T-helper 17 cell (primary cell): ENCODE results near the gene PALLD. TPM values are rescaled to one million over a fixed set of nuclear protein-coding genes. Genes with fewer than 3 reads are reported as not detected.

ENCODE experiments used
- ATAC-seq: fragments of 150-1000 bp; cut with Tn5 transposase; 2 replicates; pipeline ENCODE4 v1.10.0; 2021; ENCODE audit warnings: mild to moderate bottlenecking, moderate library complexity
- DNase-seq, 3 donors: peaks; one replicate each; pipeline versions ENCODE4 v3.0.0 to v3.0.0-alpha.2; 2020 to 2021
- H3K9me3 ChIP-seq: one replicate; pipeline ENCODE4 v1.7.0; 2013; ENCODE audit warnings: low read length, mild to moderate bottlenecking; ENCODE audit not compliant: control insufficient read depth, poor library complexity, severe bottlenecking
- H3K27ac Mint-ChIP-seq: one replicate; pipeline ENCODE4 v1.8.0; 2022; ENCODE audit warnings: mild to moderate bottlenecking, moderate library complexity, mixed read lengths
- H3K27me3 Mint-ChIP-seq: one replicate; pipeline ENCODE4 v1.8.0; 2022; ENCODE audit warnings: mixed read lengths
- H3K36me3 Mint-ChIP-seq: one replicate; pipeline ENCODE4 v1.8.0; 2022; ENCODE audit warnings: low read depth, mixed read lengths
- H3K4me1 Mint-ChIP-seq: one replicate; pipeline ENCODE4 v1.8.0; 2022; ENCODE audit warnings: mild to moderate bottlenecking, mixed read lengths
- H3K4me3 Mint-ChIP-seq: one replicate; pipeline ENCODE4 v1.8.0; 2022; ENCODE audit warnings: mild to moderate bottlenecking, moderate library complexity, mixed read lengths
- total RNA-seq, 4 donors: library from RNA in 2 of 4; stranded (reverse) in 2 of 4; gene quantifications; one replicate each; pipeline ENCODE4 v1.2.3 and lab custom pipeline; 2022 to 2026

PALLD gene
- total RNA-seq, 2 donors from 2014 or later: 0.26 to 0.67 TPM

DNA sequence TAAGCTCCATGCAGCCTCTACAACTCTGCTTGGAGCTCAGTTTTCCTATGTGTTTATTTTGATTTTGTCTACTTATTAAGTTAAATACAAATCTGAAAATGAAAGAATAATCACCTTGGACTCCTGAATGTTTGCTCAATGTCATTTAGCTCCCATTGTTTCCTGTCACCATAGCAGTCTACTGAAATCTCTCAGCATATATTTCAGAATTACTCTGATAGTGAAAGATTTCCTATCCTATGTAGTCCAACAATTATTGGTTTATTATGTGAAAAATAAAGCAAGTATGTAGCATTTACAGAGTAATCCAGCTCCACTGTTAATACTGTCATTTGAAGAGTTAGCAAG lies 344.8 kb downstream of the PALLD start:
- Mint-ChIP-seq H3K36me3 (no peaks in the 10 kb centered on the region), H3K4me1 (peaks cover 2% of the 10 kb centered on the region), H3K4me3 (no peak overlapping the region), H3K27me3 (peaks cover 65% of the 10 kb centered on the region), H3K27ac (no peak overlapping the region)
- ATAC-seq (no peak), DNase-seq (no peak)
- H3K9me3 ChIP-seq: no peaks in the 10 kb centered on the region

DNA sequence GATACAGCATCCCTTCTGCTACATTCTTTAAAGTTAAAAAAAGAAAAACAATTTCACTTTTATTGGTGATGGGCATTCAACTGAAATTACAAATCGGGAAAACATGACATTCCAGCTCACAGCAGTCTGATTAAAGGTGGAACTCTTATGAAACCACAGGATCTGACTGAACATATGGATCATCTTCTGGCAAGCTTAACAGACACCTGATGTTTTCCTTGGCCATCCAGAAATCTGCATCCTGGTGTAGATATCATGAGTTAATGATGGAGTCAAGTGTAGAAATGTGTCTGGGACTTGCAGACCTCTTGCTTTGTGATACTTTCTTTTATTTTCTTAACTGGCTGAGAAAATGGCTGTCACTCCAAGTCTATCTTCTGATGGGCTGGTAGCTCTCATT lies 345.3 kb downstream of the PALLD start:
- ATAC-seq: no peak
- H3K9me3 ChIP-seq: no peaks in the 10 kb centered on the region
- Mint-ChIP-seq H3K4me3 (no peak overlapping the region), H3K27ac (no peak overlapping the region), H3K27me3 (peaks cover 60% of the 10 kb centered on the region), H3K4me1 (peaks cover 2% of the 10 kb centered on the region), H3K36me3 (no peaks in the 10 kb centered on the region)
- DNase-seq: no peak

DNA sequence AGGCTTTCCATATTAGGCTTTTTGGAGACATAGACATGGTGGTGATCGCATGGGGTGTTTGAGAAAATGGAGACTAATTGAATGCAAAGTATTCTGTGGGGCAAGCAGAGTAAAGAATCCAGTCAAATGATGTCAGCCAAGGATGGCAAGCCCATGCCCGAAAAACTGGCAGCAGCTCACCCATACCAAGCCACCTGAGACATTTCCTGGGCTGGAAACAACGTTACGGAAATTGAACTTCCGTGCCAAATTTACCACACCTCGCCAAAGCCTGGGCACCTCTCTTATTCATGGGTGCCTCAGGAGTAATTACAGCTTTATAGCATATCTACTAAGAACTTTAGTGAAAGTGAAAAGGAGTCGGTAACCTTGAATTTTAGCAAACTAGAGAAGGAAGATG lies 346.8 kb downstream of the PALLD start:
- Mint-ChIP-seq H3K4me3 (no peak overlapping the region), H3K27ac (no peak overlapping the region), H3K27me3 (peaks cover 45% of the 10 kb centered on the region), H3K36me3 (no peaks in the 10 kb centered on the region), H3K4me1 (peaks cover 4% of the 10 kb centered on the region)
- DNase-seq (no peak), ATAC-seq (no peak)
- no peaks in the 10 kb centered on the region for H3K9me3 ChIP-seq

DNA sequence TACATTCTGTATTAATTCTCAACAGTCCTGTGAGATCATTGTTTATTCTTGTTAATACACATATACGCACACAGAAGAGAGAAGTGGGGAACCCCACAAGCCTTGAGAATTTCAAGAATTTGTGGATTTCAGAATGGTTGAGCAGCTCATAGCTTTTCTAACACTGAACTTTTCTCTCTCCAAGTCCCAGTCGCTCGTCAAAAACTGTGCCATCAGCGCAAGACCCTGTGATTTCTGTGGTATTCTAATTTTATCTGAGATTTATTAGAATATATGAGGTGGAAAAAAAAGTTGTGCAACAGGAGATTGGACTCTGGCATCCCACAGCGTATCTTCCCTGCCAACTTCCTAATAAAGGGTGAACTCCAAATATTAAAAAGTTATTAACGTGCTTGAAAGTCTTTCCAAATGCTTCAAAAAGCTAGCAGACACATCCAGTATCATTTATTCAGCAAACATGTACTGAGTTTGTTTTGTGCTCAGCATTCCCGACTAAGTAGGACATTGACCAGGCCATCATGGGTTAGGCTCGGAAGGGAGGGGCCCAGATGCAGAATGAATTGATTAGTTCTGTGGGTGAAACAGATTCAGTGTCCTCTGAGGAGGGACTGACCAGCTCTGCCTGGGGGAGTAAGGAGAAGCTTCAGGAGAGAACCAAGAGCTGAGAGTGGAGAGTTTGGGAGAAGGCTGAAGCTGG lies 347.6 kb downstream of the PALLD start:
- no peaks in the 10 kb centered on the region for H3K36me3 Mint-ChIP-seq
- no peaks in the 10 kb centered on the region for H3K9me3 ChIP-seq
- ATAC-seq (no peak), DNase-seq (no peak)
- no peak overlapping the region for H3K4me3 Mint-ChIP-seq
- peaks cover 45% of the 10 kb centered on the region for H3K27me3 Mint-ChIP-seq
- no peak overlapping the region for H3K27ac Mint-ChIP-seq
- H3K4me1 Mint-ChIP-seq: peaks cover 7% of the 10 kb centered on the region

DNA sequence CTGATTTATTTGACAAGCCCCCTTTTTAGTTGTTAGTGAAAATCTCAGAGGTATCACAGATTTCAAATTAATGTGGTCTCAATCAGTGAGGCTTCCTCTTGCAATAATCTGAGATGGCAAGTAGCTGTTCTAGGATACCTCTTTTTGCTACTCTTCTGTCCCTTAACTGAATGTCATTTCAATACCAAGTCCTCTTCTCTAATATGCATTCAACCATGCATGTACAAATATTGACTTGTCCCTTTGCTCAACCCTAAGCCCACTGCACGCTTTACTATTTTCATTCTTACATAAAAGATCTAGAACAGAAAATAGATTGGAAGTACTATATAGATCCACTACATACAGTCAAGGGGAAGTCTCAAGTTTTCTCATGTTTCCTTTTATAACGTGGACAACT lies 349.0 kb downstream of the PALLD start:
- DNase-seq (no peak), ATAC-seq (no peak)
- peaks cover 45% of the 10 kb centered on the region for H3K27me3 Mint-ChIP-seq
- H3K36me3 Mint-ChIP-seq: no peaks in the 10 kb centered on the region
- no peak overlapping the region for H3K27ac Mint-ChIP-seq
- no peak overlapping the region for H3K4me3 Mint-ChIP-seq
- peaks cover 7% of the 10 kb centered on the region for H3K4me1 Mint-ChIP-seq
- no peaks in the 10 kb centered on the region for H3K9me3 ChIP-seq

DNA sequence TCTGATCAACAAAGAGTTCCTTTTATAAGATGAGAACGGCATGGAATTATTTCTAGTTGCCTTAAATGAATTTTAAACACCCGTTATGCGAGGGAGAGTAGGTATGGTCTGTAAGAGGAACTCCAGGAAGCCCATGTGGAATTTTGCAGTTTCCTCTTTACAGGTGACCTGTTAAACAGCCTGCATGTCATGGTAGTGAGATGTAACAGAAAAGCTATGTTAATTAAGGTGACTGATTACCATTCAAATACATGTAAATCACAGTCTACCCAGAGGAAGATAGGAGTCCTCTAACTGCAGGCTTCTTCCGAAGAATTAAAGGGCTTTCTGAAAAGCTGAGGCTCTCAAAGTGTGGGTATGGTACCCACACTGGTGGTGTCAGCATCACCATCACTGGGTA lies 349.6 kb downstream of the PALLD start:
- Mint-ChIP-seq H3K36me3 (no peaks in the 10 kb centered on the region), H3K27me3 (peaks cover 49% of the 10 kb centered on the region), H3K4me1 (peaks cover 7% of the 10 kb centered on the region), H3K27ac (no peak overlapping the region), H3K4me3 (no peak overlapping the region)
- no peak for ATAC-seq
- no peak for DNase-seq
- no peaks in the 10 kb centered on the region for H3K9me3 ChIP-seq

DNA sequence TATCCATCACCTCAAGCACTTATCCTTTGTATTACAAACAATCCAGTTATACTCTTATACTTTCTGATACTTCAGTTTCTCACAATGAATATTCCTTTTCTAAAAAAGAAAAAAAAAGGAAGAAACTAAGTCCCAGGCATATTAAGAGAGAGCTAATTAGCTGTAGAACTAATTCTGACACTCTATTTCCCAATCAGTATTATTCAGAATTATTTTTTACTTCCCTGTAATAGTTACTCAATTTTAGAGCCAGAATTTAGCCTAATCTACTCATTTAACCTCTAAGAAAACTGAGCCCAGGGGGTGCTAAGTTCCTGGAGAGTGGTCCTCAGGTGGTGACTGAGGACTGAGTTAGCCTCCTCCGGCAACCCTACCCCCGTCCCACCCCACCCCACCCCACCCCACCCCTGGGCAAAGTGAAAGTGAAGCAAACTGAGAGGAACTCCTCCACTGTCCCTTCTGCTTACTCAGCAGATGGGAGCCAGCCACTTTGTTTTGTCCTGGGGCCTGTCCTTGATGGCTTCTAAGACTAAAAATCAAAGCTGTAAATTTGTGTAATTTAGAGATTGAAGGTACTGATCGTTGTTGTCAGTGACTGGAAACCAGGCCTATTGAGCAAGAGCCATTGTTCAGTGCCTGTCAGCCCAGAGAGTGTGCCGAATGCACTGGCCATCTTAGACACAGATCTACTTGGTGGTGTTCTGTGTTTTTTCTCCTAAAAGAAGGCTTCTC lies 351.1 kb downstream of the PALLD start:
- DNase-seq (no peak), ATAC-seq (no peak)
- H3K27me3 Mint-ChIP-seq: peaks cover 41% of the 10 kb centered on the region
- no peaks in the 10 kb centered on the region for H3K36me3 Mint-ChIP-seq
- H3K4me3 Mint-ChIP-seq: no peak overlapping the region
- no peak overlapping the region for H3K27ac Mint-ChIP-seq
- no peaks in the 10 kb centered on the region for H3K9me3 ChIP-seq
- H3K4me1 Mint-ChIP-seq: peaks cover 5% of the 10 kb centered on the region

DNA sequence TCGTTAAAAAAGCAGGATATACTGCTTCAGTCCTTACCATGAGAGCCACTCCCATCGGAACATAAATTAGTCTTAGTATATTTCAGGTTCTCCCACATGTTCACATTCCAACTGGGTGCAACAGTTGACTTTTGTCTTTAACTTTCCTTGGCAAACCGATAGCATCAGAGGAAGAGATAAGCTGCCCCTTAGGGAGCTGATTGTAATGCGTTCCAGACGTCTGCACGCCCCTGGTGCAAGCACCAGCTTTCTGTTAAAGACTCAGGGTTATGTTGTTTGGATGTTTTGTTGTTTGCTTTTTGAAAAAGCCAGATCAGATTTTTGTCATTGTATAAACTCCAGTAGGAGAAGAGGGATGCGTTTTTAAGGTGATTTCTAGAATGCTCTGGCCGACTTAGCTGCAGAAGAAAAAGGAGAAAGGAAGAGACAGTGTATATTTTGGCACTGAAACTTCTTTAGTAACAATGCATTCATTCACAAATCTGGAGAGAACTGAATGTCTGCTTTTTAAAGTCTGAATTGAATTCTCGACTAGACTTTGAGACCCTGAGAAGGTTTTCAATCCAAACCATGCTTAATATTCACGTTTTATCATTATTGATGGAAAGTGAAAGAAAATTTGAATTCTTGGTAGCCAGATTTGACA lies 352.3 kb downstream of the PALLD start:
- peaks cover 12% of the 10 kb centered on the region for H3K4me1 Mint-ChIP-seq
- H3K4me3 Mint-ChIP-seq: no peak overlapping the region
- no peaks in the 10 kb centered on the region for H3K36me3 Mint-ChIP-seq
- no peak overlapping the region for H3K27ac Mint-ChIP-seq
- no peak for DNase-seq
- no peaks in the 10 kb centered on the region for H3K9me3 ChIP-seq
- no peak for ATAC-seq
- H3K27me3 Mint-ChIP-seq: peaks cover 42% of the 10 kb centered on the region

DNA sequence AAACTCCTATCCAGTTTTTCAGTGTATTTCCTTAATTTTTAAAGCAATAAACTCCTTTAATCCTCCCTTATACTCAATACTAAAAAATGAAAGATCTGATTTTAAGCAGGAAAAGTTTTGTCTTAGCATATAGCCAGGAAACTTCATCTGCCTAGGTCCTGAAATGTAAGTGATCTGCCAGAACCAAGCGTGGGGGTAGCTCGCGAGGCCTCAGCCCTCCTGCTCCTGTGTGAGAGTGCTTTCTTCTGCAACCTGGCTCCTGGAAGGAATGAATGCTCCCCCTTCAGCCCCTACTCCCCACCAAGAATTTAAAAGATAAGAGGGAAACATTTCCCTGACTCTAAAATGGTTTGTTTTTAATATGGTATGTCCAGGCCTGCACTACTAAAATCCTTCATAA lies 353.1 kb downstream of the PALLD start:
- H3K4me1 Mint-ChIP-seq: peaks cover 12% of the 10 kb centered on the region

DNA sequence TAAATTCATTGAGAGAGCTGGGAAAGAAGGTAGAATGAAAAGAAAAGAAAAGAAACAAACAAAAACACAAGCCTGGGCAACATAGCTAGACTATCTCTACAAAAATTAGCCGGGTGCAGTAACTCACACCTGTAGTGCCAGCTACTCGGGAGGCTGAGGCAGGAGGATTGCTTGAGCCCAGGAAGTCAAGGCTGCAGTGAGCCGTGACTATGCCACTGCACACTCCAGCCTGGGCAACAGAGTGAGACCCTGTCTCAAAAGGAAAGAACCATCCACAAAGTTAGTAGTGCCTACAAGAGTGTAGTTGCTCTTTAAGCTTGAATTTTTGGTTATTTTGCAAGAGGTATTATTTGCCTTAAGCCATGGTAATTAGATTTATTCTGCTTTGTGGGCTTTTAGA lies 355.5 kb downstream of the PALLD start:
- H3K36me3 Mint-ChIP-seq: no peaks in the 10 kb centered on the region
- peaks cover 30% of the 10 kb centered on the region for H3K27me3 Mint-ChIP-seq
- H3K4me1 Mint-ChIP-seq: peaks cover 12% of the 10 kb centered on the region
- DNase-seq (no peak), ATAC-seq (no peak)
- no peak overlapping the region for H3K4me3 Mint-ChIP-seq
- no peak overlapping the region for H3K27ac Mint-ChIP-seq
- H3K9me3 ChIP-seq: no peaks in the 10 kb centered on the region

More for the DNA sequence above, 353.1 kb downstream of the PALLD start:
- Mint-ChIP-seq H3K4me3 (no peak overlapping the region), H3K27me3 (peaks cover 39% of the 10 kb centered on the region), H3K36me3 (no peaks in the 10 kb centered on the region), H3K27ac (no peak overlapping the region)
- H3K9me3 ChIP-seq: no peaks in the 10 kb centered on the region
- ATAC-seq: no peak
- DNase-seq: no peak

DNA sequence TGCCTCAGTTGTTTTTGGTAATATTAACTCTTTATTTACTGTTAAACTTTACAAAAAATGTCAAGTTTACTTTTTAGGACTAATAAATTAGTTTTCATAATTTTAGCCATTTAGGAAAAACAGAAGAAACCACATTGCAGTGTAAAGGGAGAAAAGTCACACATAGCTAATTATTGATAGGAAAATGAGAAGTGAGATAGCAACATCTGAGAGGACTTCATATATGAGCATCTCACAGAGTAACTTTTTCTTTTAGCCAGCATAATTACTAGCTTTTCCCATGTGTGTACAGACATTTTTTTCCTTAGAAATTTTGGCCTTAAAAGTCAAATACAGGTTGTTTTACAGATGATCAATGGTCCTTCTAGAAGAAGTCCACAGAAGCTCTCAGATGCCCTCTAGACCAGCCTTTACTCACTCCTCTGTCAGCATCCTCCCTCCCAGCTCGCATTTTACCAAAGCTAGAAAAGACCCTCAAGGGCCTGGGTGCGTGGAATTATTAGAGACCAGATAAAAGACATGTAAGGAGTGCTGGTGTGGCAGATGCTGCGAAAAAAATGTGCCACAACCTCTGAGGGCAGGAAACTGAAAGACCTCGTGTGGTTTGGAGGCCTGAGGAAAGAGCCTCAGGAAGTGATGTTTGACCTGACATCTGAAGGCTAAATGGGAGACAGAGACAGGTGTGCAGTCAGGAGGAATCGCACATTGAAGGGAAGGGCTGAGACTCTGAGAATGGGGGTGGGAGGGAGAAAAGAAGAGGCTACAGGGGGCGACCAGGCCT lies 356.3 kb downstream of the PALLD start:
- peaks cover 30% of the 10 kb centered on the region for H3K27me3 Mint-ChIP-seq
- H3K27ac Mint-ChIP-seq: no peak overlapping the region
- ATAC-seq (no peak), DNase-seq (no peak)
- H3K4me3 Mint-ChIP-seq: no peak overlapping the region
- peaks cover 12% of the 10 kb centered on the region for H3K4me1 Mint-ChIP-seq
- no peaks in the 10 kb centered on the region for H3K9me3 ChIP-seq
- no peaks in the 10 kb centered on the region for H3K36me3 Mint-ChIP-seq

DNA sequence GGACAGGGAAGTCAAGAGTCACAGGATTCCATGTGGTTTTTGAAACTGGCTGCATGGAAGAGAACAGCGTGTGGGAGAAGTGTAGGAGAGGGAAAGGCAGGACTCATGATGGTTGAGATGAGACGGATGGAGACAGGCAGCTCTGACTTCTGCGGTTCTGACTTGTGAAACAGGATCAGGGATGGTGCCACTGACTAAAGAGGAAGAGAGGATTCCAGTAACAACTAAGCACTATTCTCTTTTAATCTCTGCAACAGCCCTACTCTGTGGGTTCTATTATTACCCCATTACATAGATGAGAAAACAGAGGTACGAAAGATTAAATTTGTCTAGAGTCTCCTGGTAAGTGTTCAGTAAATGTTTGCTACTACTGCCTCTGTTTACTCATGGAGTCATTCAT lies 356.9 kb downstream of the PALLD start:
- DNase-seq (no peak), ATAC-seq (no peak)
- peaks cover 10% of the 10 kb centered on the region for H3K4me1 Mint-ChIP-seq
- H3K27me3 Mint-ChIP-seq: peaks cover 29% of the 10 kb centered on the region
- H3K27ac Mint-ChIP-seq: no peak overlapping the region
- no peaks in the 10 kb centered on the region for H3K36me3 Mint-ChIP-seq
- H3K4me3 Mint-ChIP-seq: no peak overlapping the region
- no peaks in the 10 kb centered on the region for H3K9me3 ChIP-seq

DNA sequence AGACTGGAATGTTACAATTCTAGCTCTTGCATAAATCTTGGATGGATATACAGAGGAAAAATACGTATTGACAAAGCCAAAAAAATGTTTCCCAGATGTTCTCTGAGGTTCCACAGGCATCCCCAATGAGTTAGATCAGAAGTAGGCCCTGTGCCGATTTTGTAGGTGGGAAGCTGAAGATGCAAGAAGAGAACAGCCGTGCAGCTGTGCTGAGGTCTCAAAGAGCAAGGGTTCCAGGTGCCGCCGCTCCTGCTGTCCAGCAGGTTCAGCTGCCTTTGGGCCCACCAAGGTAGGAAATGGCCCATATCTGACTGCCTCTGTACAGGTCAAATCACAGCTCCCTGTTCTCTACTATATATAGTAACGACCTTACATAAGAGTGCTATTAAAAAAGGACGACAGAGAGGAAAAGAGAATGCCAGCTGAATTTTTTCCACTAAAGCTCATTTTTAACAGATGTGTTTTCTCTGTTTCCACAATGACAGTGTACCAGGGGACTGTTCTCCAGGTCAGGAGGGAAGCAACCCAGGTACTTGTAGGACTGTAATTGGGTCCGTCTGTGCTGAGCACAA lies 357.6 kb downstream of the PALLD start:
- H3K9me3 ChIP-seq: no peaks in the 10 kb centered on the region
- no peak overlapping the region for H3K27ac Mint-ChIP-seq
- peaks cover 7% of the 10 kb centered on the region for H3K4me1 Mint-ChIP-seq
- no peaks in the 10 kb centered on the region for H3K36me3 Mint-ChIP-seq
- peaks cover 28% of the 10 kb centered on the region for H3K27me3 Mint-ChIP-seq
- H3K4me3 Mint-ChIP-seq: no peak overlapping the region
- DNase-seq (no peak), ATAC-seq (no peak)
